Stimulated activated CD8-positive, alpha-beta memory T cell treated with anti-CD3 and anti-CD28 coated beads, Interleukin-7, amount 100 ng/mL, for 1 hour (primary cell): ENCODE data around the gene BLNK.

ENCODE experiments used
- DNase-seq, 2 donors: peaks; one replicate each; pipeline ENCODE4 v3.0.0-alpha.2; 2020; ENCODE audit warnings: low read depth in 2 of 2

BLNK gene

GRCh38 chr10:96288151-96288621, 16.8 kb upstream of the BLNK start:
- no peak for DNase-seq

GRCh38 chr10:96287392-96288105, 16.2 kb upstream of the BLNK start:
- no peak for DNase-seq

- DNase-seq: no peak
Measured at GRCh38 chr10:96285331-96285752, 14.0 kb upstream of the BLNK start.

GRCh38 chr10:96283756-96284155, 12.4 kb upstream of the BLNK start:
- no peak for DNase-seq

GRCh38 chr10:96283351-96283750, 12.0 kb upstream of the BLNK start:
- no peak for DNase-seq

GRCh38 chr10:96281444-96282029, 10.2 kb upstream of the BLNK start:
- DNase-seq: no peak

- DNase-seq: no peak
Measured at GRCh38 chr10:96280859-96281258, 9.5 kb upstream of the BLNK start.

- DNase-seq: no peak
Measured at GRCh38 chr10:96279191-96279641, 7.8 kb upstream of the BLNK start.

GRCh38 chr10:96276831-96277230, 5.5 kb upstream of the BLNK start:
- no peak for DNase-seq

GRCh38 chr10:96276426-96276825, 5.1 kb upstream of the BLNK start:
- no peak for DNase-seq

GRCh38 chr10:96275685-96276418, 4.5 kb upstream of the BLNK start:
- no peak for DNase-seq

- DNase-seq: no peak
Measured at GRCh38 chr10:96272316-96273280, 1.2 kb upstream of the BLNK start.

GRCh38 chr10:96270571-96270970, 798 bp downstream of the BLNK start:
- DNase-seq: no peak

- DNase-seq: no peak
Measured at GRCh38 chr10:96269438-96270300, 1.7 kb downstream of the BLNK start.

- DNase-seq: no peak
Measured at GRCh38 chr10:96268341-96268909, 2.9 kb downstream of the BLNK start.

- no peak for DNase-seq
Measured at GRCh38 chr10:96267234-96267705, 4.1 kb downstream of the BLNK start.

GRCh38 chr10:96266118-96266770, 5.1 kb downstream of the BLNK start:
- no peak for DNase-seq

- DNase-seq: no peak
Measured at GRCh38 chr10:96264938-96265337, 6.4 kb downstream of the BLNK start.

GRCh38 chr10:96263669-96264068, 7.7 kb downstream of the BLNK start:
- DNase-seq: no peak

GRCh38 chr10:96263176-96263575, 8.2 kb downstream of the BLNK start:
- no peak for DNase-seq
